ENCODE data around the gene CNTNAP2.

GRCh38 chr7:147251751-147252325 lies 1135.2 kb downstream of the CNTNAP2 start:
- TF ChIP-seq CTCF (IDR thresholded peaks at IDR 0.05) = no peak
- no peak for TF ChIP-seq EP300 (IDR thresholded peaks at IDR 0.05)
- no peak for TF ChIP-seq POLR2A (IDR thresholded peaks at IDR 0.05)
- no peak for TF ChIP-seq POLR2AphosphoS5 (IDR thresholded peaks at IDR 0.05)

Measured in suprapubic skin (tissue), 4 donors.